Upper lobe of left lung (tissue), 6 donors: ENCODE measurements around the gene BEND2. TPM values are rescaled to one million over a fixed set of nuclear protein-coding genes. Genes with fewer than 3 reads are reported as not detected.

Experiments used
- ATAC-seq, 2 donors: fragments of 200-7000 bp; cut with Tn5 transposase; one replicate each; pipeline ENCODE4 v1.9.1; 2022; ENCODE audit warnings: mild to moderate bottlenecking in 2 of 2, moderate library complexity in 2 of 2; ENCODE audit not compliant: low FRiP score in 2 of 2
- DNase-seq, 2 donors: peaks; one replicate each; pipeline ENCODE4 v3.0.0-alpha.2; 2019 to 2020
- H3K27ac ChIP-seq, 4 donors: fragments of 200-600 bp; sonication (generic); one replicate each; pipeline ENCODE4 v1.5.1; 2016 to 2019
- H3K27me3 ChIP-seq, 4 donors: fragments of 200-600 bp; sonication (generic); one replicate each; pipeline ENCODE4 v1.5.1; 2017 to 2019
- H3K36me3 ChIP-seq, 4 donors: fragments of 200-600 bp; sonication (generic); one replicate each; pipeline ENCODE4 v1.5.1; 2016 to 2019
- H3K4me1 ChIP-seq, 4 donors: fragments of 200-600 bp; sonication (generic); one replicate each; pipeline ENCODE4 v1.5.1; 2018 to 2019
- H3K4me3 ChIP-seq, 4 donors: fragments of 200-600 bp; sonication (generic); one replicate each; pipeline ENCODE4 v1.5.1; 2017 to 2019; ENCODE audit warnings: mild to moderate bottlenecking in 2 of 4, moderate library complexity in 1 of 4
- H3K9me3 ChIP-seq, 4 donors: fragments of 200-600 bp; sonication (generic); one replicate each; pipeline ENCODE4 v1.5.1; 2018 to 2019
- EP300 ChIP-seq, 4 donors: sonication (generic); formaldehyde crosslinking; IDR thresholded peaks; one replicate each; pipeline ENCODE4 v1.5.1; 2017; ENCODE audit warnings: antibody characterized with exemption in 4 of 4, control low read depth in 2 of 4
- POLR2A ChIP-seq, 4 donors: fragments of 450-650 bp; IDR thresholded peaks; one replicate each; pipeline ENCODE4 v1.5.1; 2016 to 2017; ENCODE audit warnings: antibody characterized with exemption in 4 of 4, mild to moderate bottlenecking in 2 of 4
- POLR2AphosphoS5 ChIP-seq, 2 donors: sonication (generic); formaldehyde crosslinking; IDR thresholded peaks; one replicate each; pipeline ENCODE4 v1.5.1; 2017; ENCODE audit warnings: antibody characterized with exemption in 2 of 2
- WGBS, 2 donors: methylation state at CpG; one replicate each; pipeline ENCODE4 v1.1.5; 2017 to 2018; 5-methylcytosine and 5-hydroxymethylcytosine counted together
- total RNA-seq, 6 donors: library from RNA; depleted of rRNA in 4 of 6; stranded (reverse); fragments of >200 nt in 4 of 6; gene quantifications; one replicate each; pipeline versions ENCODE4 v1.1.0 to v1.2.1, GENCODE V29; 2016 to 2021
- TF ChIP-seq, protein P1 (sequence below), 6 experiments: fragments of 450-650 bp in 4 of 6; fragments of 200-600 bp in 2 of 6; sonication (generic) in 2 of 6; IDR thresholded peaks; one replicate each; pipeline ENCODE4 v1.5.1; 2016 to 2019; ENCODE audit warnings: antibody characterized with exemption in 6 of 6
- donor health status: DM: no; HTN: no; CAD: no; lungs with moderate emphysema.
- donor health status: DM: no; HTN: yes; CAD: no; lungs with severe emphysema.

Gene BEND2
- total RNA-seq, 6 donors from 2014 or later, result 0.11 to 0.15 TPM; not detected in 4

DNA sequence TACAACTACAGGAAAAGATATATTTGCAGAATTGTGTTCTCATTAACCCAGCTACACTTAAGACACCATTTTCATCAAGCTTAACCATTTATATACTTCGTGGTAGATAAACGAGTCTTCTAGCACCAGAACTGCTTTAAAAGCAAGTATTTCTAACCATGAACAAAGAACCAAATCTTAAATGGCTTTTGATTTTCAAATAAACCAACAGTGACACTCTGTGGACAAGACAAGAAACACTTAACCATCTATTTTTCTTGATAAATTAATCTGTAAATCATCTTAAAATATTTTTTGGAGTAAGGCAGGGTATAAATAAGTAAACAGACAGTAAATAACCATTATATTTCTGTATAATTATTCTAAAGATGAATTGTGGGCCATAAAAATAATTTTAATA, 10.2 kb downstream of the BEND2 start:
- Histone ChIP-seq H3K4me3 (no peak overlapping the region), H3K27ac (no peak overlapping the region), H3K27me3 (no peaks in the 10 kb centered on the region), H3K4me1 (no peaks in the 10 kb centered on the region), H3K9me3 (no peaks in the 10 kb centered on the region), H3K36me3 (no peaks in the 10 kb centered on the region)
- DNase-seq (no peak), ATAC-seq (no peak)
- TF ChIP-seq EP300 (IDR thresholded peaks at IDR 0.05), result no peak
- TF ChIP-seq, protein P1, sequence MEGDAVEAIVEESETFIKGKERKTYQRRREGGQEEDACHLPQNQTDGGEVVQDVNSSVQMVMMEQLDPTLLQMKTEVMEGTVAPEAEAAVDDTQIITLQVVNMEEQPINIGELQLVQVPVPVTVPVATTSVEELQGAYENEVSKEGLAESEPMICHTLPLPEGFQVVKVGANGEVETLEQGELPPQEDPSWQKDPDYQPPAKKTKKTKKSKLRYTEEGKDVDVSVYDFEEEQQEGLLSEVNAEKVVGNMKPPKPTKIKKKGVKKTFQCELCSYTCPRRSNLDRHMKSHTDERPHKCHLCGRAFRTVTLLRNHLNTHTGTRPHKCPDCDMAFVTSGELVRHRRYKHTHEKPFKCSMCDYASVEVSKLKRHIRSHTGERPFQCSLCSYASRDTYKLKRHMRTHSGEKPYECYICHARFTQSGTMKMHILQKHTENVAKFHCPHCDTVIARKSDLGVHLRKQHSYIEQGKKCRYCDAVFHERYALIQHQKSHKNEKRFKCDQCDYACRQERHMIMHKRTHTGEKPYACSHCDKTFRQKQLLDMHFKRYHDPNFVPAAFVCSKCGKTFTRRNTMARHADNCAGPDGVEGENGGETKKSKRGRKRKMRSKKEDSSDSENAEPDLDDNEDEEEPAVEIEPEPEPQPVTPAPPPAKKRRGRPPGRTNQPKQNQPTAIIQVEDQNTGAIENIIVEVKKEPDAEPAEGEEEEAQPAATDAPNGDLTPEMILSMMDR (IDR thresholded peaks at IDR 0.05), result peak in 2 of 6 experiments; percentile 15 to 18
- TF ChIP-seq POLR2A (IDR thresholded peaks at IDR 0.05), result no peak
- 26% methylated on average over 2 of the region's 2 CpGs for WGBS, 2 donors

DNA sequence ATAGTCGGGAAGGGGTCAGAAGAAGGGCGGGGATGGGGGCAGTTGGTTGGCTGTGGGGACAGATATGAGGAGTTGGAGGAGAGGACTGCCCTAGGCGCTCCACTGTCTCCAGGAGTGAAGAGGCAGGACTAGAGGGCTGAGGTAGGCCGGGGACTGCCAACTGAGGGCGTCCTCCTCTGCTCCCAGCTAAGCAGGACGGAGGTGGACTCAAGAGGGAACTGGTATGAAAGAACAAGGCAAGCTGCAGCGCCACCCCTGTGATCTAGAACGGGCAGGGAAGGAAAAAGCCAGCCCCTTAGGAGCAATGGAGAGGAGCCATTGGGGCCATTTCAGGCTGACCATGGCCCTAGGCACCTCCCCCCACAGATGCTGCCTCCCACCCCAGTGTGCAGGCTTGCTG, 14.0 kb downstream of the BEND2 start:
- no peak overlapping the region for H3K27ac ChIP-seq
- ATAC-seq (peak in 1 of 2 donors; percentile 22), DNase-seq (no peak)
- no peaks in the 10 kb centered on the region for H3K4me1 ChIP-seq
- TF ChIP-seq POLR2AphosphoS5 (IDR thresholded peaks at IDR 0.05), result no peak
- TF ChIP-seq EP300 (IDR thresholded peaks at IDR 0.05), result no peak
- no peak for TF ChIP-seq POLR2A (IDR thresholded peaks at IDR 0.05)
- TF ChIP-seq, protein P1 (IDR thresholded peaks at IDR 0.05), result no peak
- no peaks in the 10 kb centered on the region for H3K9me3 ChIP-seq
- 82 to 86% methylated on average over 8 of the region's 8 CpGs for WGBS, 2 donors
- no peak overlapping the region for H3K4me3 ChIP-seq
- no peaks in the 10 kb centered on the region for H3K27me3 ChIP-seq
- H3K36me3 ChIP-seq, result no peaks in the 10 kb centered on the region

DNA sequence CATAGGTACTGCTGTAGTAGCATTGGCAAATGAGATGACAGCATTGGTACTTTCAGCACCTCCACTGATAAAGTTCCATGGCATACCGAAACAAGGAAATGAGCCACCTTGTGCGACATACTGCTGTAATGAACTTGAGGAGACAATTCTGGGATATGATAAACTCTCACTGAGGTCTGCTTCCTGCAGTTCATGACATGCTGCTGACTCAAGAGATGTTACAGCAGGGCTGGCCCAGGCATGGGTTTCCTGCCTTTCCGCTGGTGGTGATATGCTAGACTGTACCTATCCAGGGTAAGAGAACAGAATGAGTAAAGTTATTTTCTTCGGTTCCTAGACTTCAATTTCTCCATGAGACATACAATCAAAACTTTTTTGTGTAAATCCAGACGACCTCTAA, 17.1 kb downstream of the BEND2 start:
- no peak for ATAC-seq
- Histone ChIP-seq H3K27me3 (no peaks in the 10 kb centered on the region), H3K4me3 (no peak overlapping the region), H3K4me1 (no peaks in the 10 kb centered on the region), H3K9me3 (no peaks in the 10 kb centered on the region), H3K36me3 (no peaks in the 10 kb centered on the region), H3K27ac (no peak overlapping the region)
- TF ChIP-seq, protein P1 (IDR thresholded peaks at IDR 0.05), result no peak
- TF ChIP-seq POLR2AphosphoS5 (IDR thresholded peaks at IDR 0.05) (no peak), EP300 (IDR thresholded peaks at IDR 0.05) (no peak), POLR2A (IDR thresholded peaks at IDR 0.05) (no peak)
- DNase-seq, result no peak
- WGBS, 2 donors, result 72% methylated on average over 4 to 5 of the region's 5 CpGs

DNA sequence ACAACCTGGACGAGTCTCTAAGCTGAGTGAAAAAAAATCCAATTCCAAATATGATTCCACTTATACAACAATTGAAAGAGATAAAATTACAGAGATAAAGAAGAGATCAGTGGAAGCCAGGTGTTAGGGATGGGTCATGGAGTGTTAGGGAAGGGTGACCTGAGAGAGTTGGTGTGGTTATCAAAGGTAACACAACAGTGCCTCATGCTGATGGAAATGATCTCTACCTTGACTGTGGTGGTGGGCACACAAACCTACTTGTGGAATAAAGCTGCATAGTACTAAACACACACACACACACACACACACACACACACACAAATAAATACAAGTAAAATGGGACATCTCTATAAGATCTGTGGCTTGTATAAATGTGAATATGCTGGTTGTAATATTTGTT, 26.0 kb downstream of the BEND2 start:
- 59 to 83% methylated on average over 1 of the region's 1 CpG for WGBS, 2 donors
- Histone ChIP-seq H3K4me3 (no peak overlapping the region), H3K9me3 (no peaks in the 10 kb centered on the region), H3K36me3 (no peaks in the 10 kb centered on the region), H3K27ac (no peak overlapping the region), H3K4me1 (no peaks in the 10 kb centered on the region), H3K27me3 (no peaks in the 10 kb centered on the region)
- ATAC-seq, result no peak
- TF ChIP-seq, protein P1 (IDR thresholded peaks at IDR 0.05), result no peak
- no peak for DNase-seq

DNA sequence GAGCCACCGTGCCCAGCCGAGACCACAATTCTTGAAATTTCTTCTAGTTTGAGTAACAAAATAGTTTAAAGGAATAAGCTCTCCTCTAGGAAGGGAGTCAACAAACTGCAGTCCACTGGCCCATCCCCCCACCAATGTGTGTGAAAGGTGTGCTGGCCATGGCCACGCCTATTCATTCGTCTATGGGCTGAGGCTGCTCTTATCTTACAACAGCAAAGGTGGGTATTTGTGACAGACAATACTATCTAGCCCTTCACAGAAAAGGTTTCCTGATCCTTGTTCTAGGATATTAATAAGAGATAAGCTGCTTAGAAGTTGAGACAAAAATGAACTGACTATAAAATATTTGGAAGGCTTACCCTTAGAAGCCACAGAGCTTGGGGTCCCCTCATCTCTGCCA, 41.2 kb downstream of the BEND2 start:
- 91 to 100% methylated on average over 2 to 4 of the region's 4 CpGs for WGBS, 2 donors
- TF ChIP-seq POLR2AphosphoS5 (IDR thresholded peaks at IDR 0.05), result no peak
- TF ChIP-seq, protein P1 (IDR thresholded peaks at IDR 0.05), result no peak
- TF ChIP-seq POLR2A (IDR thresholded peaks at IDR 0.05), result no peak
- TF ChIP-seq EP300 (IDR thresholded peaks at IDR 0.05), result no peak
- H3K27ac ChIP-seq, result no peak overlapping the region

More for the DNA sequence above, 41.2 kb downstream of the BEND2 start:
- ATAC-seq (no peak), DNase-seq (no peak)
- no peaks in the 10 kb centered on the region for H3K9me3 ChIP-seq
- H3K27me3 ChIP-seq, result no peaks in the 10 kb centered on the region
- H3K36me3 ChIP-seq, result no peaks in the 10 kb centered on the region
- no peaks in the 10 kb centered on the region for H3K4me1 ChIP-seq
- H3K4me3 ChIP-seq, result no peak overlapping the region
